Cardiac muscle cell (in vitro differentiated cells and primary cell): ENCODE measurements around the gene MAP1LC3B. TPM values are rescaled to one million over a fixed set of nuclear protein-coding genes. Genes with fewer than 3 reads are reported as not detected.
A peak's percentile ranks its signal among the peaks of the same experiment; 100 is the strongest.

ENCODE experiments used
- DNase-seq, 2 donors: peaks; one replicate each; pipeline versions ENCODE4 v3.0.0 to v3.0.0-alpha.2; 2010 to 2017; ENCODE audit warnings: low read depth in 1 of 2, low spot score in 1 of 2
- H3K27ac ChIP-seq: fragments of 200-600 bp; sonication (generic); 2 replicates; pipeline ENCODE4 v1.5.1; 2016
- H3K27me3 ChIP-seq: fragments of 200-600 bp; sonication (generic); 2 replicates; pipeline ENCODE4 v1.6.0; 2016; ENCODE audit warnings: control low read depth
- H3K36me3 ChIP-seq: fragments of 200-600 bp; sonication (generic); 2 replicates; pipeline ENCODE4 v1.5.1; 2016; ENCODE audit warnings: control low read depth
- H3K4me1 ChIP-seq: fragments of 200-600 bp; sonication (generic); 2 replicates; pipeline ENCODE4 v1.8.1; 2017; ENCODE audit warnings: low read depth, mild to moderate bottlenecking, mixed run types
- H3K4me3 ChIP-seq: fragments of 200-600 bp; sonication (generic); 2 replicates; pipeline ENCODE4 v1.5.1; 2016; ENCODE audit warnings: mild to moderate bottlenecking
- H3K9me3 ChIP-seq: fragments of 200-600 bp; sonication (generic); 2 replicates; pipeline ENCODE4 v1.5.1; 2017; ENCODE audit warnings: low read depth, mild to moderate bottlenecking, control low read depth
- polyA plus RNA-seq: library from polyadenylated mRNA; unstranded; fragments of >200 nt; fragmentation: Nextera tagmentation; extraction: Ambion mirVana; gene quantifications from 2 replicates; pipeline ENCODE4 v1.2.1, GENCODE V29; 2016
- total RNA-seq: library from RNA; depleted of rRNA; stranded (reverse); fragments of >200 nt; gene quantifications from 2 replicates; pipeline ENCODE4 v1.2.3, GENCODE V29; 2016
- TF ChIP-seq, protein P1 (sequence below): IDR thresholded peaks from 2 replicates; pipeline ENCODE4 v1.5.1; 2012; ENCODE audit warnings: low read depth, mild to moderate bottlenecking, low read length

The MAP1LC3B gene
- total and polyA plus RNA-seq, 2 experiments from 2014 or later = 37.7 to 164 TPM

DNA sequence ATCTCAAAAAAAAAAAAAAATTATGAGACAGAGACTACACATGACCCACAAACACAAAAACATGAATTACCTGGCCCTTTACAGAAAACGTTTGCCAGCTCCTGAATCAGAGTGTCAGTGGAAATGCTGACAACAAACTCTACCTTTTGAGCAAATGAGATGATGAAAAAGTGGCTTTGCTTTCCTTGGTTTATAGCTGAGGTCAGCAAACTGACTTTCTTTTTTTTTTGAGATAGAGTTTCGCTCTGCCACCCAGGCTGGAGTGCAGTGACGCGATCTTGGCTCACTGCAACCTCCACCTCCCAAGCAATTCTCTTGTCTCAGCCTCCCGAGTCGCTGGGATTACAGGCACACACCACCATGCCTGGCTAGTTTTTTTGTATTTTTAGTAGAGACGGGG lies 54.3 kb downstream of the MAP1LC3B start:
- H3K4me1 ChIP-seq = peaks cover 2% of the 10 kb centered on the region
- no peak overlapping the region for H3K4me3 ChIP-seq
- H3K9me3 ChIP-seq = no peaks in the 10 kb centered on the region
- TF ChIP-seq, protein P1, sequence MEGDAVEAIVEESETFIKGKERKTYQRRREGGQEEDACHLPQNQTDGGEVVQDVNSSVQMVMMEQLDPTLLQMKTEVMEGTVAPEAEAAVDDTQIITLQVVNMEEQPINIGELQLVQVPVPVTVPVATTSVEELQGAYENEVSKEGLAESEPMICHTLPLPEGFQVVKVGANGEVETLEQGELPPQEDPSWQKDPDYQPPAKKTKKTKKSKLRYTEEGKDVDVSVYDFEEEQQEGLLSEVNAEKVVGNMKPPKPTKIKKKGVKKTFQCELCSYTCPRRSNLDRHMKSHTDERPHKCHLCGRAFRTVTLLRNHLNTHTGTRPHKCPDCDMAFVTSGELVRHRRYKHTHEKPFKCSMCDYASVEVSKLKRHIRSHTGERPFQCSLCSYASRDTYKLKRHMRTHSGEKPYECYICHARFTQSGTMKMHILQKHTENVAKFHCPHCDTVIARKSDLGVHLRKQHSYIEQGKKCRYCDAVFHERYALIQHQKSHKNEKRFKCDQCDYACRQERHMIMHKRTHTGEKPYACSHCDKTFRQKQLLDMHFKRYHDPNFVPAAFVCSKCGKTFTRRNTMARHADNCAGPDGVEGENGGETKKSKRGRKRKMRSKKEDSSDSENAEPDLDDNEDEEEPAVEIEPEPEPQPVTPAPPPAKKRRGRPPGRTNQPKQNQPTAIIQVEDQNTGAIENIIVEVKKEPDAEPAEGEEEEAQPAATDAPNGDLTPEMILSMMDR = no peak
- no peaks in the 10 kb centered on the region for H3K27me3 ChIP-seq
- DNase-seq = no peak
- H3K27ac ChIP-seq = no peak overlapping the region
- H3K36me3 ChIP-seq = peaks cover 16% of the 10 kb centered on the region

DNA sequence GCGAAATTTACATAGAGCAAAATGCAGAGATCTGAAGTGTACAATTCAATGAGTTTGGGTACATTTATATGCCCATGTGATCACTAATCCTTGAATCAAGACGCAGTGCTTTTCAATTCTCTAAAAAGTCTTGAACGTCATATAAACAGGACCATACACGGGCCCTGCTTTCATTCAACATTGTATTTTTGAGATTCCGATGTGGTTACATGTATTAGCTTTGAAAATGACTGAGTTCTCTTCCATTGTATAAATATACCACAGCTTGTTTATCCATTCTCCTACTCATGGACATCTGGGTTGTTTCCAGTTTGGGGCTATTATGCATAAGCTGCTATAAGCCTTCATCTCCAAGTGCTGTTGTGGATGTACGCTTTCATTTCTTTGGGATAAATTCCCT lies 55.2 kb downstream of the MAP1LC3B start:
- peaks cover 10% of the 10 kb centered on the region for H3K4me1 ChIP-seq
- H3K36me3 ChIP-seq = peaks cover 16% of the 10 kb centered on the region
- H3K27ac ChIP-seq = no peak overlapping the region
- TF ChIP-seq, protein P1 = no peak
- no peaks in the 10 kb centered on the region for H3K9me3 ChIP-seq
- DNase-seq = no peak
- no peak overlapping the region for H3K4me3 ChIP-seq
- H3K27me3 ChIP-seq = no peaks in the 10 kb centered on the region

DNA sequence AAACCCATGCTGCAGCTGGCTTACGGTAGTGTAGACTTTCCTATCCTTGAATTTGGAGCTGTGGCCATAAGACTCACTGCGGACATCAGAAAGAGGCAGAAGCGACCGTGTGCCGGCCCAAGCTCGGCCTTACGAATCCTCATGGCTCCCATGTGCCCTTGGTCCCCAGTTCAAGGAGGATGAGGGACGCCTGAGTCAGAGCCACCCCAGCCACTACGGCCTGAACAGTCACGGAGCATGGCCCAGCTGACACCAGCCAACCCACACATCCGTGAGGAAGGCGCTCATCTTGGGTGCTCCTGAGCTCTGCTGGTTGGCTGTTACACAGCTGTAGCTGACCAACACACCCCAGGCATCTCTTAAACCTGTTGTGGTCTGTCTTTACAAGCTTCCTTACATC lies 56.7 kb downstream of the MAP1LC3B start:
- H3K27ac ChIP-seq = no peak overlapping the region
- H3K36me3 ChIP-seq = peaks cover 16% of the 10 kb centered on the region
- H3K27me3 ChIP-seq = no peaks in the 10 kb centered on the region
- no peak for DNase-seq
- H3K4me1 ChIP-seq = peaks cover 11% of the 10 kb centered on the region
- no peak overlapping the region for H3K4me3 ChIP-seq
- H3K9me3 ChIP-seq = no peaks in the 10 kb centered on the region
- TF ChIP-seq, protein P1 = no peak

DNA sequence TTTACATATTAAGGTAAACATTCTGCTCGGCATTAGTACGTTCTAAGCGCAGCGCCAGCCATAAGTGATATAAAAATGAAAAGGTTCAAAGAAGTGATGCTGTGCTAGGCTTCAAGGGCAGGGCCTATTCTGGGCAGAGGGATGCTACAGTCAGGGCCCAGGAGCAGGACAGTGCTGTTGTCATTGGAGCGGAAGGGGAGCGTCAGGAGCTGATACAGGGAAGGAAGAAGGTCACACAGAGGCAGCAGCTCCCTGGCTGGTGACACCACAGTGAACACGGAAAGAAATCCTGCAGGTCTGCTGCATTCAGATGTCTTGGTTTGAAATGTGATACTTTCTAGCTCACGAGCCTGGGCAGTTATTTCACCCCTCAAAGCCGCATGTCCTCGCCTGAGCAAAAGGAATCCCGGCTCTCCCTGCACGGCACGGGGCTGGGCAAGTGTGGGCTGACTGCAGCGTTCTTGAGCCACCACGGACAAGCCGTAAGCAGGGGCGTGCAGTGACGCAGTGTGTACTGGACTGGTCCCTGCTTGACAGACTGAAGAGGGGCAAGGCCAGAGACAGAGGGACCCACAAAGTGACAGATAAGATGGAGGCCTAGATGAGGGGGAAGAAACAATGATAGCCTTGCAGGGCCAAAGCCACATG lies 59.6 kb downstream of the MAP1LC3B start:
- peaks cover 11% of the 10 kb centered on the region for H3K36me3 ChIP-seq
- TF ChIP-seq, protein P1 = no peak

DNA sequence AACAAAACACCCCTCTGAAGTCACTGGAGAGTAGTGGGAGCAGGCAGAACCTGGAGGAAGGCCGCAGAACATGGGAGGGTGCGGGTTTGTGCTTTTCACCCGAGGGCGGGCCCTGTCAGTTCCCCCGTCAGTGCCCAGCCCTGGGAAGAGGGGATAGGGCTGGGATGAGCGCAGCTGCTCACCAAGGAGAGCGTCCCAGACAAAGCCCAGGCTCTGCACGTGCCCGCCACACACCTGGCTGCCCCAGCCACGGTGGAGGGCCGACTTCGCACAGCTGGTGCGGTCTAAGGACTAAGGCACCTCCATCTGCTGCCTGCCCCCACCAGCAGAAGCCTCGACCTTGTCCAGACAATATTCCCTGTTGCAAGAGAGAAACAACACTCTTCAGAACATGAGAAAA lies 61.2 kb downstream of the MAP1LC3B start:
- no peak overlapping the region for H3K27ac ChIP-seq
- TF ChIP-seq, protein P1 = no peak
- no peaks in the 10 kb centered on the region for H3K9me3 ChIP-seq

More for the DNA sequence above, 59.6 kb downstream of the MAP1LC3B start:
- H3K27me3 ChIP-seq = no peaks in the 10 kb centered on the region
- H3K9me3 ChIP-seq = no peaks in the 10 kb centered on the region
- H3K27ac ChIP-seq = peak overlapping the region; percentile 84
- H3K4me3 ChIP-seq = no peak overlapping the region
- peak in 1 of 2 donors; percentile 52 for DNase-seq
- peaks cover 11% of the 10 kb centered on the region for H3K4me1 ChIP-seq

More for the DNA sequence above, 61.2 kb downstream of the MAP1LC3B start:
- Histone ChIP-seq H3K36me3 (peaks cover 6% of the 10 kb centered on the region), H3K4me1 (peaks cover 11% of the 10 kb centered on the region), H3K27me3 (no peaks in the 10 kb centered on the region), H3K4me3 (no peak overlapping the region)
- no peak for DNase-seq

Other genes starting within 250 kb of the MAP1LC3B start
- gene C16orf95, start 74.9 kb upstream of the MAP1LC3B start, total RNA-seq = 6.1 and 8.6 TPM in 2 replicates
- gene C16orf95, start 74.9 kb upstream of the MAP1LC3B start, polyA plus RNA-seq = 8.5 and 15.6 TPM in 2 replicates
- gene FBXO31, start 8.6 kb upstream of the MAP1LC3B start, total RNA-seq = 17.4 and 26.1 TPM in 2 replicates
- gene FBXO31, start 8.6 kb upstream of the MAP1LC3B start, polyA plus RNA-seq = 15.4 and 31.2 TPM in 2 replicates
- gene ZCCHC14, start 100.7 kb downstream of the MAP1LC3B start, total RNA-seq = 10.7 and 23.2 TPM in 2 replicates
- 7.9 and 8.2 TPM in 2 replicates for gene ZCCHC14, start 100.7 kb downstream of the MAP1LC3B start, polyA plus RNA-seq
- gene JPH3, start 210.2 kb downstream of the MAP1LC3B start, total RNA-seq = 33.9 and 39.3 TPM in 2 replicates
- 8.0 and 15.5 TPM in 2 replicates for gene JPH3, start 210.2 kb downstream of the MAP1LC3B start, polyA plus RNA-seq